Smooth muscle cell (in vitro differentiated cells): ENCODE data around the gene RNF169. TPM values are rescaled to one million over a fixed set of nuclear protein-coding genes. Genes with fewer than 3 reads are reported as not detected.

Experiments
- DNase-seq: peaks from one replicate; lab custom pipeline; 2025; ENCODE audit not compliant: unreplicated experiment; lab: John Stamatoyannopoulos, UW
- H2AFZ ChIP-seq: fragments of 200-600 bp; sonication (generic); 2 replicates; pipeline ENCODE4 v1.6.0; 2016; ENCODE audit warnings: antibody characterized with exemption, low read depth, mild to moderate bottlenecking
- H3F3A ChIP-seq: fragments of 200-600 bp; sonication (generic); 2 replicates; pipeline ENCODE4 v1.6.0; 2017; ENCODE audit warnings: antibody characterized with exemption, low read depth
- H3K27ac ChIP-seq: fragments of 200-600 bp; sonication (generic); 2 replicates; pipeline ENCODE4 v1.5.1; 2016; ENCODE audit warnings: low read depth, mild to moderate bottlenecking
- H3K27me3 ChIP-seq: fragments of 200-600 bp; sonication (generic); 2 replicates; pipeline ENCODE4 v1.6.1; 2016; ENCODE audit warnings: low read depth, mild to moderate bottlenecking
- H3K36me3 ChIP-seq: fragments of 200-600 bp; sonication (generic); 2 replicates; pipeline ENCODE4 v1.5.1; 2016; ENCODE audit warnings: low read depth
- H3K4me1 ChIP-seq: fragments of 200-600 bp; sonication (generic); 2 replicates; pipeline ENCODE4 v1.5.1; 2016; ENCODE audit warnings: low read depth
- H3K4me2 ChIP-seq: fragments of 200-600 bp; sonication (generic); 2 replicates; pipeline ENCODE4 v1.6.0; 2016; ENCODE audit warnings: mild to moderate bottlenecking
- H3K4me3 ChIP-seq: fragments of 200-600 bp; sonication (generic); 2 replicates; pipeline ENCODE4 v1.5.1; 2016; ENCODE audit warnings: mild to moderate bottlenecking
- H3K79me2 ChIP-seq: fragments of 200-600 bp; sonication (generic); 2 replicates; pipeline ENCODE4 v1.6.0; 2016; ENCODE audit warnings: low read depth, mild to moderate bottlenecking
- H3K9ac ChIP-seq: fragments of 200-600 bp; sonication (generic); 2 replicates; pipeline ENCODE4 v1.6.0; 2016; ENCODE audit warnings: low read depth
- H3K9me3 ChIP-seq: fragments of 200-600 bp; sonication (generic); replicated peaks from 2 replicates; pipeline ENCODE4 v1.5.1; 2016; ENCODE audit warnings: low read depth
- H4K20me1 ChIP-seq: fragments of 200-600 bp; sonication (generic); 2 replicates; pipeline ENCODE4 v1.6.0; 2016; ENCODE audit warnings: low read depth
- WGBS: methylation state at CpG from one replicate; pipeline ENCODE4 v1.1.7; 2016; ENCODE audit warnings: low lambda C conversion rate; 5-methylcytosine and 5-hydroxymethylcytosine counted together
- polyA plus RNA-seq: library from polyadenylated mRNA; unstranded; fragments of >200 nt; fragmentation: Nextera tagmentation; extraction: Ambion mirVana; gene quantifications from 2 replicates; pipeline ENCODE4 v1.2.1, GENCODE V29; 2016
- total RNA-seq: library from RNA; depleted of rRNA; stranded (reverse); fragments of >200 nt; gene quantifications from 2 replicates; pipeline ENCODE4 v1.2.3, GENCODE V29; 2014
- TF ChIP-seq, protein P1 (sequence below): fragments of 200-600 bp; sonication (generic); IDR thresholded peaks from 2 replicates; pipeline ENCODE4 v1.5.1; 2017; ENCODE audit warnings: borderline replicate concordance, mild to moderate bottlenecking, antibody characterized with exemption; ENCODE audit not compliant: insufficient read depth, poor library complexity, severe bottlenecking

The RNF169 gene
- total and polyA plus RNA-seq, 2 experiments from 2014 or later = 2.2 to 13.6 TPM

DNA sequence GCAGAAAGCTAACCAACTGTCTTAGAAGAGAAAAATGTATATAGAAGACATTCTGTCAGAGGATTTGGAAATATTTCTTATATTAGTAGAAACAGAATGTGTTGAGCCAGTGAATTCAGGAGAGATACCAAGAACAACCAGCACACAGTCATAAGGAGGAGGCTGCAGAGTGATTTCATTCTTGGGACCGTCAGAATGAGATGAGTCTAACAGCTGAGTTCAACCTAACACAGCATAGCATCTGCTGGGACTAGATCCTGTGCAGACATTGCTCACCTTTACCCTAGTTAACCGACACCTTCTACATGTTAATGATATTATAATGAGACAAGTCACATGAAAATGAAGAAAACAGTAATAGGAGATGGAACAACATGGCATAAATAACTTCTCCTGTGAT is 114.8 kb downstream of the RNF169 start:
- Histone ChIP-seq H3K4me2 (no peak overlapping the region), H3K9ac (no peak overlapping the region), H3K4me1 (no peaks in the 10 kb centered on the region), H3K4me3 (no peak overlapping the region), H3K27me3 (no peaks in the 10 kb centered on the region), H3K9me3 (peaks cover 35% of the 10 kb centered on the region), H3K36me3 (peaks cover 28% of the 10 kb centered on the region), H3K27ac (no peak overlapping the region), H3F3A (no peaks in the 10 kb centered on the region), H3K79me2 (no peaks in the 10 kb centered on the region), H2AFZ (no peak overlapping the region), H4K20me1 (no peaks in the 10 kb centered on the region)
- TF ChIP-seq, protein P1, sequence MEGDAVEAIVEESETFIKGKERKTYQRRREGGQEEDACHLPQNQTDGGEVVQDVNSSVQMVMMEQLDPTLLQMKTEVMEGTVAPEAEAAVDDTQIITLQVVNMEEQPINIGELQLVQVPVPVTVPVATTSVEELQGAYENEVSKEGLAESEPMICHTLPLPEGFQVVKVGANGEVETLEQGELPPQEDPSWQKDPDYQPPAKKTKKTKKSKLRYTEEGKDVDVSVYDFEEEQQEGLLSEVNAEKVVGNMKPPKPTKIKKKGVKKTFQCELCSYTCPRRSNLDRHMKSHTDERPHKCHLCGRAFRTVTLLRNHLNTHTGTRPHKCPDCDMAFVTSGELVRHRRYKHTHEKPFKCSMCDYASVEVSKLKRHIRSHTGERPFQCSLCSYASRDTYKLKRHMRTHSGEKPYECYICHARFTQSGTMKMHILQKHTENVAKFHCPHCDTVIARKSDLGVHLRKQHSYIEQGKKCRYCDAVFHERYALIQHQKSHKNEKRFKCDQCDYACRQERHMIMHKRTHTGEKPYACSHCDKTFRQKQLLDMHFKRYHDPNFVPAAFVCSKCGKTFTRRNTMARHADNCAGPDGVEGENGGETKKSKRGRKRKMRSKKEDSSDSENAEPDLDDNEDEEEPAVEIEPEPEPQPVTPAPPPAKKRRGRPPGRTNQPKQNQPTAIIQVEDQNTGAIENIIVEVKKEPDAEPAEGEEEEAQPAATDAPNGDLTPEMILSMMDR = no peak
- WGBS = 91% methylated on average over 2 of the region's 2 CpGs
- DNase-seq = no peak

DNA sequence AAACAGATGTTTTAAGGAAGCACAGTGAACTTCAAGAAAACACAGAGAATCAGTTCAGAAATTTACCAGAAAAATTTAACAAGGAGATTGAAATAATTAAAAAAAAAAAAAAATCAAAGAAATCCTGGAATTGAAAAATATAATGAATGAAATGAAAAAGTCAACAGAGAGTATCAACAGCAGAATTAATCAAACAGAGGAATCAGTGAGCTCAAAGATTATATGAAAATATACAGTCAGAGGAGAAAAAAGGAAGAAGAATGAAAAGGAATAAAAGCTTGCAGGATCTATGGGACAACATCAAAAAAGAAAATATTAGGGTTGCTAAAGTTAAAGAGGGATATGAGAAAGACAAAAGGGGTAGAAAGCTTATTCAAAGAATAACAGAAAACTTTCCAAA is 117.9 kb downstream of the RNF169 start:
- no peaks in the 10 kb centered on the region for H4K20me1 ChIP-seq
- no peak overlapping the region for H3K4me3 ChIP-seq
- H3K36me3 ChIP-seq = peaks cover 42% of the 10 kb centered on the region
- no peak overlapping the region for H3K9ac ChIP-seq
- H3K27me3 ChIP-seq = no peaks in the 10 kb centered on the region
- H2AFZ ChIP-seq = no peak overlapping the region
- no peak for DNase-seq
- no peak overlapping the region for H3K4me2 ChIP-seq
- H3K27ac ChIP-seq = no peak overlapping the region
- H3K4me1 ChIP-seq = no peaks in the 10 kb centered on the region
- TF ChIP-seq, protein P1 = no peak
- peaks cover 58% of the 10 kb centered on the region for H3K9me3 ChIP-seq
- no peaks in the 10 kb centered on the region for H3F3A ChIP-seq
- H3K79me2 ChIP-seq = no peaks in the 10 kb centered on the region

DNA sequence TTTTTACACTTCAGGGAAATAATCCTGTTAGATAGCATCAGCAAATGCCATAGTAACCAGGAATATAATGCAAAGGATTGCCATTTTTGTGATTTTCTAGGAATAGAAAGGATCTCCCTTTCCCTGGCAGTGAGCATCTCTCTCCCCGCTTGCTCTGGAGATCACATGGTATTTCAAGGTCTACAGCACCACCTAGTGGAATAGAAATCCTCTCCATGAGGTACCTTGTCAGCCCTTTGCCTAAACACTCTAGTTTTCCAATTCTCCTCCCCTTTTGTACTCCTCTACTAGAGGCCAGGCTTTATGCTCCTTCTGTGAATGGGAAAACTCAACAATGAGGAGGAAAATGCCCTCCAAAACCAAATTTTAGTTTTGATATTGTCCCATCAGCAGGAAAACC is 121.8 kb downstream of the RNF169 start:
- 84% methylated on average over 1 of the region's 1 CpG for WGBS
- Histone ChIP-seq H3F3A (no peaks in the 10 kb centered on the region), H3K36me3 (peaks cover 50% of the 10 kb centered on the region), H4K20me1 (no peaks in the 10 kb centered on the region), H3K27ac (no peak overlapping the region), H3K79me2 (no peaks in the 10 kb centered on the region), H3K4me2 (no peak overlapping the region), H3K4me3 (no peak overlapping the region), H2AFZ (no peak overlapping the region), H3K4me1 (no peaks in the 10 kb centered on the region), H3K27me3 (no peaks in the 10 kb centered on the region), H3K9me3 (peaks cover 59% of the 10 kb centered on the region), H3K9ac (no peak overlapping the region)
- DNase-seq = no peak
- TF ChIP-seq, protein P1 = no peak

DNA sequence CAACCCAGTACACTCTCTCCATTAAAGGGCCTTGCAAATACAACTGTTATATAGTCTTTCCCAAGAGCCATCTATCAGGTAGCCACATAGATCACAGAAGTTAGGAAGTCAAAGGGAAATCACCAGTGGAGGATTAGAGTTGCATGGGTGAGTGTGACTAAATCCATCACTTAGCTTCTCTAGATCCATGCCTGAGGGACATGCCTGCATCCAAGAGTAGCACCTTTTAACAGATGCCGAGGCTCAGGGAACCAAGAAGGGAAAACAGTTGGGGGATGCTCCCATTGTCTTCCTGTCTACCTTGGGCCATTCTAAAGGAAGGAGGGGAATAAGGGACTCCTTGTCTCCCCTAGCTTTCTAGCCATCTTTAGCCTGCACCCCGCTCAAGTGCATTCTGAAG is 122.4 kb downstream of the RNF169 start:
- no peak for DNase-seq
- H3K4me2 ChIP-seq = no peak overlapping the region
- peaks cover 50% of the 10 kb centered on the region for H3K36me3 ChIP-seq
- no peaks in the 10 kb centered on the region for H3F3A ChIP-seq
- H3K79me2 ChIP-seq = no peaks in the 10 kb centered on the region
- no peaks in the 10 kb centered on the region for H3K4me1 ChIP-seq
- no peak overlapping the region for H2AFZ ChIP-seq
- H3K27ac ChIP-seq = no peak overlapping the region
- no peaks in the 10 kb centered on the region for H4K20me1 ChIP-seq
- 97% methylated on average over 2 of the region's 2 CpGs for WGBS
- peaks cover 54% of the 10 kb centered on the region for H3K9me3 ChIP-seq
- no peak overlapping the region for H3K9ac ChIP-seq
- no peak overlapping the region for H3K4me3 ChIP-seq
- H3K27me3 ChIP-seq = no peaks in the 10 kb centered on the region
- TF ChIP-seq, protein P1 = no peak
